T-helper 1 cell treated with Interleukin-12 subunit alpha and Interleukin-12 subunit beta and Interleukin-4 antibody, amounts not matched to agents 30 μg/mL and 1 μg/mL, for 36 hours (primary cell): ENCODE data around the gene THSD8.
"Not testable (repeated sequence)": the region's sequence is repeated elsewhere in the genome, so short reads cannot be mapped to it uniquely, and the experiment has no call there.

Source experiments
- H3K27ac Mint-ChIP-seq: one replicate; pipeline ENCODE4 v1.8.0; 2021; ENCODE audit warnings: mild to moderate bottlenecking, mixed read lengths
- H3K27me3 Mint-ChIP-seq: one replicate; pipeline ENCODE4 v1.8.0; 2021; ENCODE audit warnings: low read depth, mixed read lengths
- H3K36me3 Mint-ChIP-seq: one replicate; pipeline ENCODE4 v1.8.0; 2021; ENCODE audit warnings: low read depth, mixed read lengths
- H3K4me1 Mint-ChIP-seq: one replicate; pipeline ENCODE4 v1.8.0; 2021; ENCODE audit warnings: low read depth, mixed read lengths
- H3K4me3 Mint-ChIP-seq: one replicate; pipeline ENCODE4 v1.8.0; 2021; ENCODE audit warnings: mild to moderate bottlenecking, moderate library complexity, mixed read lengths
- H3K9me3 Mint-ChIP-seq: one replicate; pipeline ENCODE4 v1.8.0; 2021; ENCODE audit warnings: mixed read lengths

The THSD8 gene

DNA sequence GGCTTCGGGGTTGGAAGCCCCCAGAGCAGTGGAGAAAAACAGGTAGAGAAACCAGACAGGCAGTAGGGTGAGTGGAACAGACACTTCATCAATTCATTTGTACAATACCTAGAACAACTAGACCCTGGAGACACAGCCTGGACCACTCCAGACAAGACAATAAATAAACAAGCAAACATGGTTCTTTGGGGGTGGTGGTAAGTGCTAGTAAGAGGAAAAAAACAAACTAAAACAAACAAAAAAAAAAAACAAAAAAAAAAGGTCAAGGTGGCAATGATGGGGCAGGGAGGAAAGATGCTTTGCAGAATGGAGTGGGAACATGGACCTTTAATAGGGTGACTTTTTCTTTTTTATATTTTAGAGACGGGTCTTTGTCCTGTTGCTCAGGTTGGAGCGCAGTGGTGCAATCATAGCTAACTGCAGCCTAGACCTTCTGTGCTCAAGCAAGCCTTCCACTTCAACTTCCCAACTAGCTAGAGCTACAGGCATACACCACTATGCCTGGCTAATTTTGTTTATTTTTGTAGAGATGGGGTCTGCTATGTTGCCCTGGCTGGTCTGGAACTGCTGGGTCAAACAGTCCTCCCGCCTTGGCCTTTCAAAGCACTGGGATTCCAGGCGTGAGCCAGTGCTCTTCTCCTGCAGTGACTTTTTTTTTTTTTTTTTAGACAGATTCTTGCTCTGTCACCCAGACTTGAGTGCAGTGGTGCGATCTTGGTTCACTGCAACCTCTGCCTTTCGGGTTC, 7.5 kb upstream of the THSD8 start:
- Mint-ChIP-seq H3K36me3 (peaks cover 11% of the 10 kb centered on the region), H3K4me3 (peak overlapping the region; percentile 82), H3K27me3 (no peaks in the 10 kb centered on the region), H3K27ac (peak overlapping the region; percentile 97), H3K9me3 (no peaks in the 10 kb centered on the region), H3K4me1 (peaks cover 30% of the 10 kb centered on the region)

DNA sequence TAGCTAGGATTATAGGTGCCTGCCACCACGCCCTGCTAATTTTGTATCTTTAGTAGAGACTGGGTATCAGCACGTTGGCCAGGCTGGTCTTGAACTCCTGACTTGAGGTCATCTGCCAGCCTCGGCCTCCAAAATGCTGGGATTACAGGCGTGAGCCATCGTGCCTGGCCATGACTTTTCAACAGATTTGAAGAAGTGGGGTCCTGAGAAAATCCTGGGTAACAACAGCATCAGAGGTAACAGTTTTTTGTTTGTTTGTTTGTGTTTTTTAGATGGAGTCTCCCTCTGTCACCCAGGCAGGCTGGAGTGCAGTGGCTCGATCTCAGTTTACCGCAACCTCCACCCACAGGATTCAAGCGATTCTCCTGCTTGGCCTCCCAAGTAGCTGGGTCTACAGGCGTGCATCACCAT, 6.9 kb upstream of the THSD8 start:
- Mint-ChIP-seq H3K4me1 (peaks cover 34% of the 10 kb centered on the region), H3K36me3 (peaks cover 11% of the 10 kb centered on the region), H3K4me3 (peak overlapping the region; percentile 82), H3K27me3 (no peaks in the 10 kb centered on the region), H3K27ac (peak overlapping the region; percentile 97), H3K9me3 (no peaks in the 10 kb centered on the region)

DNA sequence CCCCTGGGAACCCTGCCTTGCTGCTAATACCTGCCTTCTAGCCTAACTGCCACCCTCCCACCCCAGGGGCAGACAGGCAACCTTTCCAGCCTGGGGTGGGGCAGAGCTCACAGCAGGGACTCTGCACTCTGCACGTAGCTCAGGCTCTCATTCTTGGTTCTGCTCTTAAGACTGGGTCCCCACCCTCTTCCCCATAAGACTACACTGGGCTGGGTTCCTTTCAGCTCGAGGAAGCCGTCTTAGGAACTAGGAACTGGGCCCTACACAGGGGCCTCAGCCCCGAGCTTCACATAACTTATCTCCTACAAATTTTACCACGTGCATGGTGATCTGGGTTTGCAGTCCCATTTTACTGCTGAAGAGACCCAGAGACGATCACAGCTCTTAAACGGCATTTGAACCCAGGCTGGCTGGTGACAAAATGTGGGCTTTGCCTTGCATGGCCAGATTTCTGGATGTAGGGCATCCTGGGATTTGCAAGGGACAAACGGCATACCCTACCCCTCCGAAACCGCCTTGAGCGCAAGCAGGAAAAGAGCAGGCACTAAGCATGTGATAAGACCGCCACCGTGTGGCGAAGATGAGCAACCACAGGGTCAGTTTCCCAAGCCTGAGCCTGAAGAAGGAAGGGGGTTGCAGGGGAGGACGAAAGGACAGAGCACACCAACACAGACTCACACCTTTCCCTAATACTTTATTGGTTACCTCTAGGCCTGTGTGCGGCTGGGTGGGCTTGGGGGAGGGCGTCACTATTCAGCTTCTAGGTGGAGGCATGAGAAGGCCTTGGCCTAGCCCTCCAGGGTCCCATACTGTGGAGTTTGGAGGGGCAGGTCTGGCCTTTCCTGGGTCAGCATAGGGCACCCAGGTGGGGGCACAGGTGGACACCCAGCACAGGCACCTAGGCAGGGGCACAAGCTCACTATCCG, 5.5 kb upstream of the THSD8 start:
- peak overlapping the region; percentile 69 for H3K4me3 Mint-ChIP-seq
- H3K27me3 Mint-ChIP-seq = no peaks in the 10 kb centered on the region
- H3K4me1 Mint-ChIP-seq = peaks cover 31% of the 10 kb centered on the region
- H3K9me3 Mint-ChIP-seq = no peaks in the 10 kb centered on the region
- H3K27ac Mint-ChIP-seq = peak overlapping the region; percentile 85
- H3K36me3 Mint-ChIP-seq = peaks cover 14% of the 10 kb centered on the region

DNA sequence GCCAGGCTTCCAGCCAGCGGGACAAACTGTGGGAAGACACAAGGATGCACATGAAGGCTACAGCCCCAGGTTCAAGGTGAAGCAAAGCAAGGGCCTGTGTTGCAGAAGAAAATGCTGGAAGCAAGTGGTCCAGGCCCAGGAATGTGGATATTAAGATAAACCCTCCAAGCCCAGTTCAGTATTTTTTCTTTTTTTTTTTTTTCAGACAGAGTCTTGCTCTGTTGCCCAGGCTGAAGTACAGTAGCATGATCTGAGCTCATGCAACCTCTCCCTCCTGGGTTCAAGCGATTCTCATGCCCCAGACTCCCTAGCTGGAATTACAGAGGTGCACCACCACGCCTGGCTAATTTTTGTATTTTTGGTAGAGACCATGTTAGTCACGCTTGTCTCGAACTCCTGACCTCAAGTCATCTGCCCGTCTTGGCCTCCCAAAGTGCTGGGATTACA, 4.7 kb upstream of the THSD8 start:
- no peak overlapping the region for H3K4me3 Mint-ChIP-seq
- no peaks in the 10 kb centered on the region for H3K27me3 Mint-ChIP-seq
- no peaks in the 10 kb centered on the region for H3K9me3 Mint-ChIP-seq
- H3K4me1 Mint-ChIP-seq = peaks cover 33% of the 10 kb centered on the region
- peaks cover 15% of the 10 kb centered on the region for H3K36me3 Mint-ChIP-seq
- H3K27ac Mint-ChIP-seq = peak overlapping the region; percentile 15

DNA sequence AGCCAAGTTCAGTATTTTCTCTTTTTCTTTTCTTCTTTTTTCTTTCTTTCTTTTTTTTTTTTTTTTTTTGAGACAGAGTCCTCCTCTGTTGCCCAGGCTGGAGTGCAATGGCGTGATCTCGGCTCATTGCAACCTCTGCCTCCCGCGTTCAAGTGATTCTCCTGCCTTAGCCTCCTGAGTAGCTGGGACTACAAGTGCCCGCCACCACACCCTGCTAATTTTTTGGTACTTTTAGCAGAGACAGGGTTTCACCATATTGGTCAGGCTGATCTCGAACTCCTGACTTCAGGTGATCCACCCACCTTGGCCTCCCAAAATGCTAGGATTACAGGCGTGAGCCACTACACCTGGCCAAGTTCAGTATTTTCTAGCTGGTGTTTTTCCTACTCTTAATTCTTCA, 4.3 kb upstream of the THSD8 start:
- H3K9me3 Mint-ChIP-seq, H3K27me3 Mint-ChIP-seq, H3K4me3 Mint-ChIP-seq, H3K27ac Mint-ChIP-seq: not testable (repeated sequence)
- H3K4me1 Mint-ChIP-seq = peaks cover 37% of the 10 kb centered on the region
- H3K36me3 Mint-ChIP-seq = peaks cover 18% of the 10 kb centered on the region

DNA sequence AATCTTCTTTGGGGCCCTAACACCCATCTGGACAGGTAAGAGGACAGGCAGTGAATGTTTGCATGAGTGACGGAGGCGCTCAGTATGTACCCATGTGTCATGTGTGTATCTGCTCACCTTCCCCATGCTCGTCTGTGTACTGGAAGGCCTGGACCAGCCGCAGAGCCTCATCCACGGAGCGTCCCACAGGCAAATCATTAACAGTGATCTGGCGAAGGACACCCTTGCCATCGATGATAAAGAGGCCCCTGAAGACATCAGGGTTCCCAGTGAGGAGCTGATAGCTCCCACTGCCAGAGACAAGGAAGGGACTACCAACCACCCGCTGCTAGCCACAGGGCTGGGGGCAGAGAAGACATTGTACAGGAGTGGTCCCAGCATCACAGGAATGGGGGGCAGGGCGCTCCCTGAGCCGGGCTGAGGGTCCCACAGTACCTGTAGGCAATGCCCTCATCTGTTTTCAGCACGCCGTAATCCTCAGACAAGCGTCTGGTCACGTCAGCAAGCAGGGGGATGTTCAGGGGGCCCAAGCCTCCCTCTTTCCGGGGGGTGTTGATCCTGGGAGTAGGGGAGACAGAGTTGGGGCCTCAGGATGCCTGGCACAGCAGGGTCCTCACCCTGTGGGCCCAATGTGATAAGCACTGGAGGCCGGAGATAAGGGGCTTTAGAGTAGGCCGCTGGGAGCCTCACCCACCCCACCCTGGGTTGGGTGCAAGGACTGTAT, 2.0 kb upstream of the THSD8 start:
- no peak overlapping the region for H3K27ac Mint-ChIP-seq
- peaks cover 12% of the 10 kb centered on the region for H3K36me3 Mint-ChIP-seq
- H3K4me3 Mint-ChIP-seq = peak overlapping the region; percentile 86
- H3K9me3 Mint-ChIP-seq = no peaks in the 10 kb centered on the region
- H3K27me3 Mint-ChIP-seq = no peaks in the 10 kb centered on the region
- H3K4me1 Mint-ChIP-seq = peaks cover 31% of the 10 kb centered on the region

DNA sequence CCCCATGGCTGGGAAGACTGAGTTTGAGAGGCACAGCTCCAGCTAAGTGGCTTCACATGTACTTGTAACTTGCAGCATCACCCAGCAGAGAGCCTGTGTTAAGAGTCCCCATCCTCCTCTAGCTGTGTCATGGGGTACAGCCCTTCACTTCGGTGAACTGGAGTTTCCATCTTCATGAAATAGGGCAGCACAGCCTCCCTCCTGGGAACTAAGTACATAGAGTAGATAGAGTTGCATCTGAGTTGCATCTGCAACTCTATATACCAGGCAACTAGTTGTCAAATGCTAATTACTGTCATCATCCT, 1.5 kb upstream of the THSD8 start:
- Mint-ChIP-seq H3K4me3 (peak overlapping the region; percentile 86), H3K27me3 (no peaks in the 10 kb centered on the region), H3K9me3 (no peaks in the 10 kb centered on the region), H3K4me1 (peaks cover 30% of the 10 kb centered on the region), H3K27ac (peak overlapping the region; percentile 77), H3K36me3 (peaks cover 12% of the 10 kb centered on the region)

- Mint-ChIP-seq H3K27ac (peak overlapping the region; percentile 77), H3K9me3 (no peaks in the 10 kb centered on the region), H3K36me3 (peaks cover 12% of the 10 kb centered on the region), H3K4me1 (peaks cover 27% of the 10 kb centered on the region), H3K4me3 (peak overlapping the region; percentile 86), H3K27me3 (no peaks in the 10 kb centered on the region)
These were observed 875 bp upstream of the THSD8 start for GRCh38 chr19:12800923-12801465.

DNA sequence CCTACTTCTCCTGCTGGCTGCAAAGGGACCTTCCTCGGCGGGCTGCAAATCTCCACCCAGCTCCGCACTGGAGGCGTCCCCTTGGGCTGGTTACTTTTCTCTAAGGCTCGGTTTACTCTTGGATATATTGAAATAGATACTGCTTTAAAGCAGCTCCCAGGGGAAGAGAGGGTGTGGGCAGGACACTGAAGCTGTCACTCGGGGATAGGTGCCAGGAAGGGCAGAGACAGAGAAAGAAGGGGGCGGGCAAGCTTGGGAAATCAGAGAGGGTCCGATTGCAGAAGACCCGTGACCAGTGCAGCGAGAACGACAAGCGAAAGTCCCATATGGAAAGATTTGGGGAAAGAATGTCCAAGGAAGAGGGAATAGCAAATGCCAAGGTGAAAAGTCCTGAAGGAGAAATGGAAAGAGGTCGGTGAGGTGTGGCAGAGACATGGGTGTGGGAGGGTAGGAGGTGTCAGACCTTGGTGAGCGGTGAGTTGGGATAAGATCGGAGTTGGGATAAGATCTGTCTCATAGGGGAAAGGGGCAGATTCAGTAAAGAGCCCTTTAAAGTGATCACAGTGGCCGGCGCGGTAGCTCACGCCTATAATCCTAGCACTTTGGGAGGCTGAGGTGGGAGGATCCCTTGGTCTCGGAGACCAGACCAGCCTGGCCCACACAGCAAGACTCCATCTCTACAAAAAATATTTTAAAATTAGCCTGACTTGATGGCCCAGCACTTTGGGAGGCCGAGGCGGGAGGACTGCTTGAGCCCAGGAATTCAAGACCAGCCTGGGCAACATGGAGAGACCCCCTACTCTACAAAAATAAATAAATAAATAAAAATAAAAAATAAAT, 618 bp downstream of the THSD8 start:
- peaks cover 13% of the 10 kb centered on the region for H3K36me3 Mint-ChIP-seq
- H3K9me3 Mint-ChIP-seq = no peaks in the 10 kb centered on the region
- peak overlapping the region; percentile 73 for H3K27ac Mint-ChIP-seq
- H3K4me3 Mint-ChIP-seq = peak overlapping the region; percentile 86
- no peaks in the 10 kb centered on the region for H3K27me3 Mint-ChIP-seq
- peaks cover 23% of the 10 kb centered on the region for H3K4me1 Mint-ChIP-seq

GRCh38 chr19:12804051-12804450, 2.2 kb downstream of the THSD8 start:
- peaks cover 16% of the 10 kb centered on the region for H3K36me3 Mint-ChIP-seq
- H3K4me3 Mint-ChIP-seq = no peak overlapping the region
- H3K27me3 Mint-ChIP-seq = no peaks in the 10 kb centered on the region
- no peak overlapping the region for H3K27ac Mint-ChIP-seq
- H3K9me3 Mint-ChIP-seq = no peaks in the 10 kb centered on the region
- peaks cover 26% of the 10 kb centered on the region for H3K4me1 Mint-ChIP-seq

DNA sequence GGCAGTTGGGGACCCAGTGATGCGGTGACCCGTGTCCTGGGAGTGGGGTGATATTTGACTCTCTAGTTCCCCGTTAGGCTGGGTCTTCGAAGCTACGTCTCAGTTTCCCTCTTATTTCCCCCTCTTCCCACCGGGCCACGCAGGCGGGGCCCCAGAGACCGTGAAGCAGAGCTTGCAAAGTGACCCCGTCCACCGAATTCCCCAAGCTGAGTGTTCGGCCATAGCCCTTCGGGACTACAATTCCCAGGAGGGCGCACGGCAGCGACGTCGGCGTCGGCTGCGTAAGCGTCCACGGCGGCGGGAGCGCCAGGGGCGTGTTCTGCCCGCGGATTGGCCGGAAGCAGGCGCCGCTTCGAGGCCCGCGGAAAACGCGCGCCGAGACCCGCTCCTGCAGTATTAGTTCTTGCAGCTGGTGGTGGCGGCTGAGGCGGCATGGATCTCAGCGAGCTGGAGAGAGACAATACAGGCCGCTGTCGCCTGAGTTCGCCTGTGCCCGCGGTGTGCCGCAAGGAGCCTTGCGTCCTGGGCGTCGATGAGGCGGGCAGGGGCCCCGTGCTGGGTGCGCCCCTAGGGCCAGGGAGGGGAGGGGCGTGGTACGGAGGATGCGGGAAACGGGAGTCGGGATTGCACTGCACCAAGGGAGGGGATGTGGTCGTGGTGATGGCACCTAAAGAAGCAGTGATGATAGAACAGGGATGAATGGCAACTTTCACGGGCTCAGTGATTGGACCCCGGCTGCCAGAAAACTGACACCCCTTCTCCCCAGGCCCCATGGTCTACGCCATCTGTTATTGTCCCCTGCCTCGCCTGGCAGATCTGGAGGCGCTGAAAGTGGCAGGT, 4.6 kb downstream of the THSD8 start, which contains the start of gene RNASEH2A:
Gene RNASEH2A, plus strand, starts transcription at position 343 of the 840 bp plus-strand sequence. Its CDS starts 90 bp downstream, at position 433.
- H3K4me1 Mint-ChIP-seq = peaks cover 15% of the 10 kb centered on the region
- H3K36me3 Mint-ChIP-seq = peaks cover 18% of the 10 kb centered on the region
- H3K27me3 Mint-ChIP-seq = no peaks in the 10 kb centered on the region
- H3K4me3 Mint-ChIP-seq = peak within 1 kb of the TSS; percentile 93
- H3K27ac Mint-ChIP-seq = peak within 1 kb of the TSS; percentile 83
- H3K9me3 Mint-ChIP-seq = no peaks in the 10 kb centered on the region

GRCh38 chr19:12815088-12815487, 13.2 kb downstream of the THSD8 start:
- Mint-ChIP-seq H3K36me3 (peaks cover 5% of the 10 kb centered on the region), H3K4me3 (no peak overlapping the region), H3K4me1 (no peaks in the 10 kb centered on the region), H3K9me3 (no peaks in the 10 kb centered on the region), H3K27me3 (no peaks in the 10 kb centered on the region), H3K27ac (no peak overlapping the region)

DNA sequence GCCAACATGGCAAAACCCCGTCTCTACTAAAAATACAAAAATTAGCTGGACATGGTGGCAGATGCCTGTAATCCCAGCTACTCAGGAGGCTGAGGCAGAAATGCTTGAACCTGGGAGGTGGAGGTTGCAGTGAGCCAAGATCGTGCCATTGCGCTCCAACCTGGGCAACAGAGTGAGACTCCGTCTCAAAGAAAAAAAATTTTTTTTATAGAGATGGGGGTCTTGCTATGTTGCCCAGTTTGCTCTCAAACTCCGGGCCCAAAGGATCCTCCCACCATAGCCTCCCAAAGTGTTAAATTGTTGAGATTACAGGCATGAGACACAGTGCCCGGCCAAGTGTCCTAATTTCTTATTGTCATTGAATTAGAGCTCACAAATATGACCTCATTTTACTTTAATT, 15.3 kb downstream of the THSD8 start:
- not testable (repeated sequence) for H3K4me1 Mint-ChIP-seq, H3K9me3 Mint-ChIP-seq, H3K4me3 Mint-ChIP-seq, H3K27me3 Mint-ChIP-seq, H3K36me3 Mint-ChIP-seq, H3K27ac Mint-ChIP-seq
